NOMO-1 (cell line): ENCODE measurements around the gene SLC38A6.
"Not testable (repeated sequence)": the region's sequence is repeated elsewhere in the genome, so short reads cannot be mapped to it uniquely, and the experiment has no call there.

ENCODE experiments used
- DNase-seq, 2 experiments: peaks; one replicate each; lab custom pipeline; 2025; ENCODE audit not compliant: unreplicated experiment in 2 of 2; lab: John Stamatoyannopoulos, UW

SLC38A6 gene

GRCh38 chr14:61048640-61049039 is 67.6 kb downstream of the SLC38A6 start:
- peak; percentile 36 to 37 for DNase-seq

DNA sequence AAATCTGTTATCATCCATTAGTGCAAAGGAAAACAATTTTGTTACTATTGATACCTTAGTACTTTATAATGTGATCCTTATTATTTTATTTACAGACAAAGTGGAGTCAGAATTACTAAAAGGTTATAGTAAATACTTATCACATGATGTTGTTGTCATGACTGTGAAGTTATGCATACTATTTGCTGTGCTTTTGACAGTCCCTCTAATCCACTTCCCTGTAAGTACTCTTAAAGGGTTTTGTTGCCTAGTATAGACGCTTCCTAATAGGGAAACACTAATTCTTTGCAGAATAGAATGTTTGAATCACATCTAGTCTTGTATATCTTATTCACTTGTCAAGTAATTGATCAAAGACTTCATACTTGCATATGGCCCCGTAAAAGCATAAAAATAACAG is 69.4 kb downstream of the SLC38A6 start:
- no peak for DNase-seq

DNA sequence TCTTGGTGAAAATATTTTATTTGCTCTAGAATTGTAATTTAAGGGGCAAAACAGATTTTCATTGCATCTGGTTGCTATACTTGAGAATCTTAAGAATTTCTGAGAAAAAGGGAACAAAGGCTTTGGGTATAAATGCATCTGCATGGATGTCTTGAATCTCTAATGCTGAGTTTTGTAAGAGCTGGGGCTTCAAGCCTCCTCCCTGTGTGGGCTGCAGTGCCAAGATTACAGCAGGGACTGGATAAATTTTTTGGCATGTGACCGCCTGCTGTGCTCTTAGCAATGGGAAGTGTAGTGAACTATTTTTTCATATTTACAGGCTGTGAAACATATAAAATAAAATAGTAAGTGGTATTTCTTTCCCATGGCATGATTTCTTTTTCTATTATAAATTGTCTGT is 70.0 kb downstream of the SLC38A6 start:
- no peak for DNase-seq

- no peak for DNase-seq
Measured at GRCh38 chr14:61051621-61052020, 70.6 kb downstream of the SLC38A6 start.

DNA sequence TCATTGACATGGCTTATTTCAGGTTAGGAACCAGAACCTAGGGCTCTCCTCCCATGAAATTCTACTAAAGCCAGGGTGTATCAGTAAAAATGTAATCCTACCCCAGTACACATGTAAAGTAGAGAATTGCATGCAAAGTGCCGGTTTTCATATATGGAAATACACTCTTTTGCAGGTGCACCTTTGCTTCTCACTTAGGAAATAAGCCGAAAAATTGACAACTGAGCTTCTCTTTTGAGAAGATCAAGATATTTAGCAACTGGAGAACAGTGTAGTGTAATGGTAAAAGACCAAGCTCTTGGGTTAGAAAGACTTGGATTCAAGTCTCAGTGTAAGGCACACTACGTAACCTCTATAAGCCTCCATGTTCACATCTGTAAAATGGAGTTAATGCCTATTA is 82.4 kb downstream of the SLC38A6 start:
- DNase-seq: no peak

DNA sequence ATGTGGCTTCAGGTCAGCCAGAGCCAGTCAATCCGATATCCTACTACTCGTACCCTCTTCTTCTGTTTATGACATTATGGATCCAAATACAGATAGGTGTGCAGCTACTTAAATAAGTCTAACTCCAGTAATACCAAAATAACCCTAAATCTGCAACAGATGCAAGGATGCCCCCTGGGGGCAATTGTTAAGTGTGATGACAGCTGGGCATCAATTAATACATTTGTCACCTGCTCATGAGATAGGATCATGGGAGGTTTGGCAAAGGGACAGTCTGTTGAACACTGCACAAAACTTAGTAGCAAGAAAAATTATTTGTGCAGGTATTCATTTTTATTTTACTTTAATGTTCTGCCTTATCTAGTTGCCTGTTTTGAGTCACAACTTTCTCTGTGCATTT is 83.2 kb downstream of the SLC38A6 start:
- DNase-seq: no peak

DNA sequence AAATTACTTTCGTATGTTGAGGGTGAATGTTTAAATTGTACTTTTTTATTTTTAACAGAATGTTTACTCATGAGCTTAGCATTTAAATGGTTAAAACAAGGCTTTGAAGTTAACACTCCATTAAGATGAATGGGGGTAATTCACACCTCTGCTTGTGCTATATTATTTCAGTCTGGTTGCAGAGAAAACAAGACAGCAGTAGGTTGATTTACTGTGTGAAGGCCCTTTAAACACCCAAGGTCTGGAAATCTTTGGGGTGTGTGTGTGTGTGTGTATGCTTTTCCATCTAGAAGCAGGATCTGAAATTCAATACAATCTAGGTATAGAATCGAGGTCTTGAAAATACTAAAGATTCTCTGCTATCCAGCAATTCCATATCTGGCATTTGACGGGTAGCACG is 83.8 kb downstream of the SLC38A6 start:
- no peak for DNase-seq

DNA sequence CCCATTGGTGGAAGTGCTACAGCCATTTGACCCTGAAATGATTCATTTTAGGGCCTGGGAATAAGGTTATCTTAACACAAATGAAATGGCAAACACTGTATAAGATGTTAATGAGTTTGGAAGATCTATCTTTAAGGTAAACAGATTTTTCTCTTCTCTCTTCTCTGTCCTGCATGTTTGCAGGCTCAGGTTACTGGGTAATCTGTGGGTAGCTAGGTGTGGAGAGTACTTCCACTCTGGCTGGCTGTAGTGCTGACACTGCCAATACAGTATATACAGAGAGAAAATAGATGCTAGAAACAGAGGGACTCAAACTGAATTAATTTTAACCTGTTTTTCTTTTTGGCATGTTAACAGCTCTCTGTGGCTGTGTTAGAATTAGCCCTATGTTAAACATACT is 84.6 kb downstream of the SLC38A6 start:
- no peak for DNase-seq

- not testable (repeated sequence) for DNase-seq
Measured at GRCh38 chr14:61072442-61072841, 91.4 kb downstream of the SLC38A6 start.

DNA sequence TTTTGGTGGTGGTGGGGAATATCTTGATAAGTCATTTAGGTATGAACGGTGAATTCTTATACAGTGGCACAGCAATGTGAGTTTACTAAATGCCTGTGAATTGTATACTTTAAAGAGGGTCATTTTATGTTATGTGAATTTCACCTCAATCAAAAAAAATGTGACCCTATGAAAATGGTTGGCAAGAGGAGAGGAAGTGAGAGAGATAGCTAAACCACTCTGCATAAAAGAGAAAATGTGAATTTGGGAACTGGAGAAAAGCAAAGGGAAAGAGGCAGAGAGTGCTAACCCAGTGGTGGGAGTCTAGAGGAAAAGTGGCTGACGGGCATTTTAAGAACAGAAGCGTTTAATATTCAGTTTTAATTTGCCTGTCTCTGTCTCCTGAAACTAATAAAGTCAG is 93.8 kb downstream of the SLC38A6 start:
- peak in 1 of 2 experiments; percentile 28 for DNase-seq

DNA sequence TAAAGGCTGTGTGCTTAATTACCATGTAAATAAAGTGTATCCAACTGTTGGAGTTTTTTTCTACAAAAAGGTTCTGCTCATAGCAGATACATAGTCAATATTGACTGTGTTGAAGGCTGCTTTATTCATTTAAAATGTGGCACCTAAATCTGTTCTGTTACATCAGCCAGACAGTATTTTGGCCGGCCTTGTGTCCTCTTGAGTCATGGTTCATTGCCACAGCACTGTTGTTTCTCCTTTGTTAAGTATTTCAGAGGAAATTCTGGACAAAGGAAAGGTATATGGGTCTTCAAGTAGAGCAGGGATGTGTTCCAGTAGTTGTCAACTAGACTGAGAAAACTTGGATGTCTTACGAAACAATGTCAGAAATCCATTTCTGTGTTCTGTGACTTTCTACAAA is 95.5 kb downstream of the SLC38A6 start:
- DNase-seq: no peak

DNA sequence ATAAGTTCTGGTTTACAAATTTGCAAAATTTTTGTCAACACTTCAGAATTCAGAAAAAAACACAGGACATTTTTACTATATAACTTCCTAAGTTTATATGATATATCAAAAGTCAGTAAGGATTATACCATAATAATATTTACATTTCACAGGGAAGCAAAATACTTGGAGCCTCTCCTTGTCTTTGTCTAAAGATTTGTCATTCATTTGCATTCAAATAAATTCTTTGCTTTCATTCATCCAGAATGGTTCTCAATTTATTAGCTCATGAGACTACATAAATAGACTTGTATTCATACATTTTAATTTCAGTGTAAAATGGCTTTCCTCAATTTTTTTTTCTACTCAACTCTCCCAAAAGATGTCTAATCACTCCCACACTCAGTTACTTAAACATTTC is 96.4 kb downstream of the SLC38A6 start:
- no peak for DNase-seq

DNA sequence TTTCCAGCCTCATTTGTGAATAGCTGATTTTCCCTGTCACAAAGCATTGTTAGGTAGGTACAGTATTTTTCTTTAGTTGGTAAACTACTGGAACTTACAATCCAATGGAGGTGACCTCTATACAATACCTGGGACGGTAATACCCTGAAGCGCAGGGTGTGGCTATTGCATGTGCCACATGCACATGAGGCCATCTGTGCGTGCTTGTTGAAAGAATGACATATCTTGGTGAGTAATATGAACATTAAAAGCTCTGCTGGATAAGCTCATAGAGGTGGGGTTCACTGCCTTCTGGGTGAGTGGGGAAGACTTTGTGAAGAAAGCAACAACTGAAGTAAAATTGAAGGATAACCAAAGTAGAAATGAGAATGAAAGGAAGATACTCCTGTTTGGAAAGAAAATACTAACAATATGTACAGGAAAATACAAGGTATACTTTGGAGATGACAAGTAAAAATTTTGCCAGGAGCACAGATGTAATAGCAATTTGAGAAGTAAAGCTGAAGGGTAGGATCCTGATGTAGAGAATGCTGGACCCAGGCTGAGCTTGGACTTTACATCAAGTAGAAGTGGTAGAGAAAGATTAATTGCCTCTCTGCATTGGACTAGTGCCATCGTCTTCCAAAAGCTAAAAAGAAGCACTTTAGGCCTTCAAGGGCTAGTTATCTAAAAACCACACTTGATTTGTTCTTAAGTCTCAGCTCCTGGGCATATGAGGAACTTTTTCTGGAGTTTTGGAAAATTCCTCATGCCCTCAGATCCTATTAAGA is 97.1 kb downstream of the SLC38A6 start:
- DNase-seq: no peak

DNA sequence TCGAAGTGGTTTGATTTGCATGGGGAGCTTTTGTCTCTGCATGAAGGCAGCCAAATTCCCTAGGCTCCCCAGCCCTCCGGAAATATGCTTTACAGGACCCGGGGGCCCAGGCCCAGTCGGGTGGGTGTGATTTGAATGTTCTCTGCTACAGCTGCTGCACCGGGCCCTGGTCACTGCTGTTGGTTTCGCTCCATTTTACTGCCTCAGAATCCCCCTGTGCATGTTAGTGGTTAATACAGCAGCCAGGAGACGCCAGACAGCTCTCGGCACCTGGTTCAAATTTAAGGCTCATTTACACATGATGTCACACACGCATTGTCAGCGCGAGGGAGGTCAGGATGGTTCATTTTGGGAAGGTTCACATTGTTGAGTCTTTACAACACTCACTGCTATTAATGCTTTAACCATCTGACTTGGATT is 99.6 kb downstream of the SLC38A6 start:
- no peak for DNase-seq

DNA sequence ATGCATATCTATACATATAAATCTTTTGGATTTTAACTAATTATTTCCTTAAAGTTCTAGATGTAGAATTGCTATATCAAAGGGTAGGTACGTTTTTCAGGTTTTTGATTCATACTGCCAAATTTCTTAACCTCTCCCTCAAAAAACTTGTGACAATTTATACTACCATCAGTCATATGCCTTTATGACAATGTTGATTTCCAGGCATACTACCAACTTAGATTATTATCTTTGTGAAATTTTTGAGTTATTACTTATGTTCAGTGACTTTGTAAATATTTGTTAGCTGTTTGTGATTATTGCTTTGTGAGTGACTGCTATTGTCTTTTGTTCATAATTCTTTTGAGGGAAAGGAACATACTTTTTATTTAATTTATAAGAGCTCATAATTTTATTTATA is 107.0 kb downstream of the SLC38A6 start:
- DNase-seq: no peak

DNA sequence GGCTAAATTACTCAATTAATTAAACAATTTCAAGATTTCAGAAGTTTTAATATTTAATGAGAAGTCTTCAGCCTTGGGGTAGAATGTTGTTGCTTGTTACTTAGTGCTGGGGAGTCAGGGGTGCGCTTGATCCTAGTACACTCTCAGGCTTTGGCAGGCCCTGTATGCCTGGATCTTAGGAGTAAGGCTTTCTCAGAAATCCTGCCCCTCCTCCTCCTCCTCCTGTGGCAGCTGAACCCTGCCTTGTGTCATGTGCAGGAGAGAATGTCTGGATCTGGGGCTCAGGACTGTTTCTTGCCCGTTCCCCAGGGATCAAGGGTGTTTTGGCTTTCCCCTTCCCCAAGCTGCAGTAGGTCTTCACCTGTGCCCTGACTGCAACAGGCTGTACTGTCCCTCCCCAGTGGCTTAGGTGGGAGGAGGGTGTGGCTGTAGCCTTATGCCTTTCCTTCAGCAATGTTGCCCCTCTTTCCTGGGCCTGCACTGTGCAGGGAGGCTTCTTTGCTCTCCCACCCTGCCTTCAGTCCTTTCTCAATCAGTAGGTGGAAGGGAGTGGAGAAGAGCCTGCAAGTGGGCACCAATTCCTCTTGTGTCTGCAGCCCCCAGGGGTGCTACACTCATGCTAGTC is 108.2 kb downstream of the SLC38A6 start:
- no peak for DNase-seq

DNA sequence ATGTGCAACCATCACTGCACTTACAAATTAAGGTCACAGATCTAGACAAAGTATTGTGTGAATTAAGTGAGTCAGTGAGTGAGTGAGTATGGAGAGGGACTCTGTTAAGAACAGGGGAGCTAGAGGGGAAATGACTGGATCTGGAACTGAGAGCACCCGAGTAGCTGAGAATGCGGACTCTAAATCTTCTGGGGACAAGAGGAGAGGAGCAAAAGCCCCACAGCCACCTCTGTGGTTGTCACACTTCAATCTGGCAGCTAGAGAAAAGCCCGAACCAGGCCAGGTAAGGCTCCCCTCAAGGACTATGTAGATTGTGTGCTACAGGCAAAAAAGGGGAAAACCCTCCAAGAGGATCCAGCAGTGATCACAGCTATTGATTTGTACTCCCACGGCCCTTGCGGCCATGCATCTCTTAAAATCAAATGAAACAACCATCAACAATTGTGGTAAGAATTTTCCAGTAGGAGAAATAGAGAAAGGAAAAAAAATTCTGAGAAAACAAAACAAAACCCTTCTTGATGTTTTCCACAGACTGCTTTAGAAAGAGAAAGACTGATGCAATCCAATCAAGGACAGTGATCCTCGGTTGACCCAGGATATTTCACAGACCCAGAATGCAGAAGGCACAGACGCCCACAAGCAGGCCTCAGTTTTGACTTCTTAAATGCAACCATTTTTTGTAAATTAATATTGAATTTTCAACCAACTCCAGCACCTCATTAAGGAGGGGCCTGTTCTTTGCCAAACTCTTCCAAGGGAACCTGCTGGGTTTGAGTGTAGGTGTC is 109.6 kb downstream of the SLC38A6 start:
- no peak for DNase-seq

DNA sequence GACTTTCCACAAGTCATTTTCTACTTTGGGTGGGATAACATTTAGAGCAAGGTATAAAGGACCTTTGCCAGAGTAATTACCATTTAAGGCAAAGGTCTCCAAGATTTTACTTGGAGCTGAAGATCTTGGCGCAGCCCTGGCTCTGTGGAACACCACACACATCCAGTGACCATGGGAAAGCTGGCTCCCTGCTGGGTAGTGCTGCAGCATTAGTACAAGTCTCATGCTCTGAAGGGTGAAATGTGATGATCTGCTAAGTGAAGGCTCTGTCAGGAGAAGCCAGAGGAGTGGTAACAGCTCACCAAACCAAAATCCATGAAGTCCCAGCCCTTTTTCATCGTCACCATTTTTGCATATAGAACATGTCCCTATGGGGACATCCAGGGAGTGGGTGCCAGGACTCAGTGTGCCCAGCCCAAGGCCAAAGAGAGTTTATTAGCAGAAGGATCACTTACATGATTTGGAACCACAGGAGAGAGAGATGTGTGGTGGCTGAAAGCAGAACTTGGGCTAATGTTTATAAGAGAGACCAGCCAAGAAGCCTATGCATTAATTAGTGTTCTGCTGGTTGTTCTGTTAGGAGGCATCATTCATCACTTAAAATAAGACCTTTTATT is 110.7 kb downstream of the SLC38A6 start:
- no peak for DNase-seq

DNA sequence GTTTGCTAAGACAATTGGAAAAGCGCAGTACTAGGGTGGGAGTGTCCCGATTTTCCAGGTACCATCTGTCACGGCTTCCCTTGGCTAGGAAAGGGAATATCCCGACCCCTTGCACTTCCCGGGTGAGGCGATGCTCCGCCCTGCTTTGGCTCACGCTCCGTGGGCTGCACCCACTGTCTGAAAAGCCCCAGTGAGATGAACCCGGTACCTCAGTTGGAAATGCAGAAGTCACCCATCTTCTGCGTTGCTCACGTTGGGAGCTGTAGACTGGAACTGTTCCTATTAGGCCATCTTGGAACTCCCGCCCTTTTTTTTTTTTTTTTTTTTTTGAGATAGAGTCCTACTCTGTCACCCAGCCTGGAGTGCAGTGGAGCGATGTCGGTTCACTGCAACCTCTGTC is 117.1 kb downstream of the SLC38A6 start:
- not testable (repeated sequence) for DNase-seq

DNA sequence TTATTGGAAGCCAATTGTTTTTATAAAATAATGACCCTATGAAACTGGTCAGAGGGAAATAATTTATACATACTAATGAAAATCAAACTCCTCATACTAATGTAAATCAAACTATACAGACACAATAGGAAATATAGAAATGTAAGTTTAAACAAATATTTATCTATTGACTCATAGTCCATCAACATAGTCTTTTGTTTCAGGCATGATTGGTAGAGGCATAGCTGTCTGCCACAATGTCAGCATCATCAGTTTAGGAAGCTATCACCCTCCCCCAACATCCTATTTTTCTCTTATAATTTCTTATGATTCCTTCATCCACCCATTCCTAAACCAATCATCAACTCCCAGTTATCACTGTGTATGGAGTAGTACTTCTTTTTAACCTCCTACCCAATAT is 117.7 kb downstream of the SLC38A6 start:
- no peak for DNase-seq

- DNase-seq: no peak
Measured at GRCh38 chr14:61099216-61099835, 118.3 kb downstream of the SLC38A6 start.
